Cardiac muscle cell (in vitro differentiated cells and primary cell): ENCODE data around the gene ITGB2. TPM values are rescaled to one million over a fixed set of nuclear protein-coding genes. Genes with fewer than 3 reads are reported as not detected.

Experiments
- DNase-seq, 2 donors: peaks; one replicate each; pipeline versions ENCODE4 v3.0.0 to v3.0.0-alpha.2; 2010 to 2017; ENCODE audit warnings: low read depth in 1 of 2, low spot score in 1 of 2
- H3K27ac ChIP-seq: fragments of 200-600 bp; sonication (generic); 2 replicates; pipeline ENCODE4 v1.5.1; 2016
- H3K27me3 ChIP-seq: fragments of 200-600 bp; sonication (generic); 2 replicates; pipeline ENCODE4 v1.6.0; 2016; ENCODE audit warnings: control low read depth
- H3K36me3 ChIP-seq: fragments of 200-600 bp; sonication (generic); 2 replicates; pipeline ENCODE4 v1.5.1; 2016; ENCODE audit warnings: control low read depth
- H3K4me1 ChIP-seq: fragments of 200-600 bp; sonication (generic); 2 replicates; pipeline ENCODE4 v1.8.1; 2017; ENCODE audit warnings: low read depth, mild to moderate bottlenecking, mixed run types
- H3K4me3 ChIP-seq: fragments of 200-600 bp; sonication (generic); 2 replicates; pipeline ENCODE4 v1.5.1; 2016; ENCODE audit warnings: mild to moderate bottlenecking
- H3K9me3 ChIP-seq: fragments of 200-600 bp; sonication (generic); 2 replicates; pipeline ENCODE4 v1.5.1; 2017; ENCODE audit warnings: low read depth, mild to moderate bottlenecking, control low read depth
- CTCF ChIP-seq: IDR thresholded peaks from 2 replicates; pipeline ENCODE4 v1.5.1; 2012; ENCODE audit warnings: low read depth, mild to moderate bottlenecking, low read length
- polyA plus RNA-seq: library from polyadenylated mRNA; unstranded; fragments of >200 nt; fragmentation: Nextera tagmentation; extraction: Ambion mirVana; gene quantifications from 2 replicates; pipeline ENCODE4 v1.2.1, GENCODE V29; 2016
- total RNA-seq: library from RNA; depleted of rRNA; stranded (reverse); fragments of >200 nt; gene quantifications from 2 replicates; pipeline ENCODE4 v1.2.3, GENCODE V29; 2016

Gene ITGB2
- total and polyA plus RNA-seq, 2 experiments from 2014 or later = 0.27 to 0.57 TPM

DNA sequence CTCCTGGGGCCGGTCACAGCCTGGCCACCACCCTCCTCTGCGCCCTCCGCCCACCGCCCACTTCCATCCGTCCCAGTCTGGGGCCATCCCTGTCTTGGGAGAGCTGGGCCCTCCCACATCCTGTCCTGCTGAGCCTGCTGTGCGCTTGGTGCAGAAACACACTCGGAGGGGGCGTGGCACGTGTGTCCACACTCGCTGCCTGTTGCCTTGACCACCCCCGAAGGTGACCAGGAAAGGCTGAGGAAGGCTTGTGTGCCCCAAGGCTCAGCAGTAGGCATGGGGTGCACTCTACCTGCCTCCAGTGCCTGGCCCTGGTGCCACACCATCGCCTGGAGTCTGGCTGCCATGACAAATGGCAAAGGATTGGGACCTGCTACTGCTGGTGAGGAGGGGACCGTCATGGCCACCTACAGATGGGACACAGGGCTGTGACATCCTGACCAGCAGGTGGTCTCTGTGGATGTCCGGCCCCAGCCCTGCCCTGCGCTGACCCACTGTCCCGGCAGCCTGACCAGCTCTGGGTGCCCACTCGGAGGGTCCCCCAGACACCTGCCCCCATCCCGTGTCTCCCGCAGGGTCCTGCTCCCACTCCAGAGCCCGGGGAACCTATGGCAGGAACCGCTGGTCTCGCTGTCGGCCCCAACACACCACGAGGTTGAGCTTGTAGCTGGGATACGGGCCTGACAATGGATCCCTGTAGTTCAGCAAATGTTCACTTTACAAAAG, 24.0 kb downstream of the ITGB2 start:
- H3K27ac ChIP-seq = no peak overlapping the region
- TF ChIP-seq CTCF = no peak
- H3K9me3 ChIP-seq = no peaks in the 10 kb centered on the region
- no peaks in the 10 kb centered on the region for H3K36me3 ChIP-seq
- H3K4me1 ChIP-seq = no peaks in the 10 kb centered on the region
- H3K27me3 ChIP-seq = no peaks in the 10 kb centered on the region
- DNase-seq = no peak
- no peak overlapping the region for H3K4me3 ChIP-seq

- Histone ChIP-seq H3K4me3 (no peak overlapping the region), H3K4me1 (no peaks in the 10 kb centered on the region), H3K36me3 (no peaks in the 10 kb centered on the region), H3K27ac (no peak overlapping the region), H3K27me3 (no peaks in the 10 kb centered on the region), H3K9me3 (no peaks in the 10 kb centered on the region)
- TF ChIP-seq CTCF = no peak
- no peak for DNase-seq
Measured at GRCh38 chr21:44895859-44896258, 24.8 kb downstream of the ITGB2 start.

DNA sequence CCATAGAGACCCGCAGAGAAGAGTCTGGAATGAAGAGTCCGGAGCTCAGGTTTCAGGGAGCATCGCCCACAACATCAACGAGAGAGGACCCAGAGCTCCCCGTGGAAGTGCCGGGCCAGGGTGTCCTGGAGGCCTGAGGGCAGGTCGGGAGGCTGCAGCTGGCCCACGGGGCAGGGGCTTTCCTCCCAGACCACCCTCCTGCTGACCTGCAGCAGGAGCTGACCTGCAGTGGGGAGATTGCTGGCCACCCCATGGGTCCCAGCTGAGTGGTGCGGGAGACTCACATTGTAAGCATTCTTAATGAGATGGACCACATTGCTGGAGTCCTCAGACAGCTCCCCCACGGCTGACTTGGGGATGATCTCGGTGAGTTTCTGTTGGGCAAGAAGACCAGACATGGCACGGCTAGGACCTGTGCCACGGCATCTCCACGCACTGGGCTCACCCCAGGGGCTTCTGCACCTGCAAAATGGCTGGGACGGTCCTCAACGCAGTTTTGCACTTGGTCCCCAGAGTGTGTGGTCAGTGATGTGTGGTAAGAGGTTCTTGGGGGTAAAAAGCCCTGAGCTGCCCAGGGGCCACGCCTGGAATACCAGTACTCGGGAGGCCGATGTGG, 25.9 kb downstream of the ITGB2 start:
- no peak for TF ChIP-seq CTCF
- H3K27me3 ChIP-seq = no peaks in the 10 kb centered on the region
- H3K36me3 ChIP-seq = no peaks in the 10 kb centered on the region
- no peaks in the 10 kb centered on the region for H3K9me3 ChIP-seq
- H3K27ac ChIP-seq = no peak overlapping the region
- DNase-seq = no peak
- H3K4me3 ChIP-seq = no peak overlapping the region
- H3K4me1 ChIP-seq = no peaks in the 10 kb centered on the region

- Histone ChIP-seq H3K36me3 (no peaks in the 10 kb centered on the region), H3K27ac (no peak overlapping the region), H3K27me3 (no peaks in the 10 kb centered on the region), H3K4me3 (no peak overlapping the region), H3K4me1 (no peaks in the 10 kb centered on the region), H3K9me3 (no peaks in the 10 kb centered on the region)
- no peak for DNase-seq
- TF ChIP-seq CTCF = no peak
Measured at GRCh38 chr21:44893948-44894656, 26.6 kb downstream of the ITGB2 start.

DNA sequence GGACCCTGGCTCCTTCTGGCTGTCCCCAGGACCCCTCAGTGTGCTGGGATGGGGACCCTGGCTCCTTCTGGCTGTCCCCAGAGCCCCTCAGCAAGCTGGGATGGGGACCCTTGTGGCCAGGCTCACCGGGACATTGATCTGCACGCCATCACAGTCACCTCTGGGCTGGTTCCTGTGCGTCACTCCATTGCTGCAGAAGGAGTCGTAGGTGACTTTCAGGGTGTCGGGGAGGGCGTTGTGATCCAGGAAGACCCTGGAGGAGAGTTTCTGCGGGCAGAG, 27.5 kb downstream of the ITGB2 start:
- DNase-seq = no peak
- Histone ChIP-seq H3K4me3 (no peak overlapping the region), H3K27me3 (no peaks in the 10 kb centered on the region), H3K27ac (no peak overlapping the region), H3K36me3 (no peaks in the 10 kb centered on the region), H3K9me3 (no peaks in the 10 kb centered on the region), H3K4me1 (no peaks in the 10 kb centered on the region)
- no peak for TF ChIP-seq CTCF
